Esophagus muscularis mucosa (tissue), 4 donors: Measurements from ENCODE around the gene KCNJ6. TPM values are rescaled to one million over a fixed set of nuclear protein-coding genes. Genes with fewer than 3 reads are reported as not detected.

Source experiments
- DNase-seq: peaks from one replicate; pipeline ENCODE4 v3.0.0-alpha.2; 2017; ENCODE audit errors: extremely low spot score
- H3K27ac ChIP-seq, 4 donors: fragments of 200-600 bp; sonication (generic); replicated peaks in 1 of 4; 1 replicate in 3 of 4; 2 replicates in 1 of 4; pipeline ENCODE4 v1.5.1; 2016 to 2019; ENCODE audit warnings: mild to moderate bottlenecking in 1 of 4
- H3K27me3 ChIP-seq, 4 donors: fragments of 200-600 bp; sonication (generic); one replicate each; pipeline versions ENCODE4 v1.5.1 to v1.6.0; 2016 to 2019
- H3K36me3 ChIP-seq, 4 donors: fragments of 200-600 bp; sonication (generic); one replicate each; pipeline ENCODE4 v1.5.1; 2016 to 2019
- H3K4me1 ChIP-seq, 4 donors: fragments of 200-600 bp; sonication (generic); one replicate each; pipeline ENCODE4 v1.5.1; 2016 to 2019
- H3K4me3 ChIP-seq, 4 donors: fragments of 200-600 bp; sonication (generic); 1 replicate in 2 of 4; 2 replicates in 2 of 4; pipeline ENCODE4 v1.5.1; 2016 to 2019; ENCODE audit warnings: mild to moderate bottlenecking in 4 of 4, moderate library complexity in 1 of 4
- H3K9me3 ChIP-seq, 4 donors: fragments of 200-600 bp; sonication (generic); 1 replicate in 3 of 4; 2 replicates in 1 of 4; pipeline ENCODE4 v1.5.1; 2016 to 2019
- CTCF ChIP-seq, 3 experiments: fragments of 200-600 bp in 2 of 3; fragments of 450-650 bp in 1 of 3; sonication (generic) in 2 of 3; IDR thresholded peaks; one replicate each; pipeline ENCODE4 v1.5.1; 2017 to 2019; ENCODE audit warnings: antibody characterized with exemption in 3 of 3, mild to moderate bottlenecking in 2 of 3, moderate library complexity in 1 of 3
- EP300 ChIP-seq: sonication (generic); formaldehyde crosslinking; IDR thresholded peaks from one replicate; pipeline ENCODE4 v1.6.1; 2017; ENCODE audit warnings: antibody characterized with exemption
- POLR2A ChIP-seq: fragments of 450-650 bp; IDR thresholded peaks from one replicate; pipeline ENCODE4 v1.6.1; 2017; ENCODE audit warnings: antibody characterized with exemption, moderate library complexity, mild to moderate bottlenecking, low read depth
- POLR2AphosphoS5 ChIP-seq, 2 donors: sonication (generic); formaldehyde crosslinking; IDR thresholded peaks; one replicate each; pipeline ENCODE4 v1.6.1; 2017; ENCODE audit warnings: antibody characterized with exemption in 2 of 2
- WGBS: methylation state at CpG from one replicate; pipeline ENCODE4 v1.1.5; 2018; 5-methylcytosine and 5-hydroxymethylcytosine counted together
- intact Hi-C: fragments of 100-400 bp; cut with DNase I; formaldehyde crosslinking; loops from one replicate; pipeline ENCODE4 v1.15.1; 2023
- total RNA-seq, 4 donors: library from RNA; depleted of rRNA; stranded (reverse); fragments of >200 nt; gene quantifications; one replicate each; pipeline versions ENCODE4 v1.1.0 to v1.2.1, GENCODE V29; 2016

KCNJ6 gene
- total RNA-seq, 4 donors from 2014 or later = under 0.01 TPM; not detected in 2

GRCh38 chr21:37563641-37564340, 352.5 kb downstream of the KCNJ6 start:
- H3K36me3 ChIP-seq = no peaks in the 10 kb centered on the region
- WGBS = no CpG with 5 or more reads among the region's 67 CpGs
- peaks cover 11 to 24% (median 20%) of the 10 kb centered on the region in 4 donors for H3K4me1 ChIP-seq
- no peaks in the 10 kb centered on the region for H3K9me3 ChIP-seq
- peak overlapping the region; percentile 67 to 85 (median 73) for H3K4me3 ChIP-seq
- intact Hi-C loops = loop anchor here (5.0 kb wide), 1 partner anchor 296 kb away; the partner anchor contains the start of gene VPS26C
- DNase-seq = peak; percentile 97
- no peaks in the 10 kb centered on the region for H3K27me3 ChIP-seq
- peak overlapping the region; percentile 86 to 95 (median 89) for H3K27ac ChIP-seq
- TF ChIP-seq CTCF (IDR thresholded peaks at IDR 0.05) (peak; percentile 53 to 58 (median 56)), EP300 (no peak), POLR2A (peak; percentile 51), POLR2AphosphoS5 (IDR thresholded peaks at IDR 0.05) (peak; percentile 84 to 89)

GRCh38 chr21:37562920-37563640, 353.2 kb downstream of the KCNJ6 start:
- H3K4me1 ChIP-seq = peaks cover 11 to 24% (median 20%) of the 10 kb centered on the region in 4 donors
- intact Hi-C loops = loop anchor here (5.0 kb wide), 1 partner anchor 296 kb away; the partner anchor contains the start of gene VPS26C
- H3K36me3 ChIP-seq = no peaks in the 10 kb centered on the region
- TF ChIP-seq POLR2A (no peak), POLR2AphosphoS5 (IDR thresholded peaks at IDR 0.05) (no peak), EP300 (no peak), CTCF (IDR thresholded peaks at IDR 0.05) (no peak)
- no peaks in the 10 kb centered on the region for H3K27me3 ChIP-seq
- peak; percentile 90 for DNase-seq
- H3K4me3 ChIP-seq = peak overlapping the region; percentile 67 to 85 (median 73)
- no peaks in the 10 kb centered on the region for H3K9me3 ChIP-seq
- 58% methylated on average over 8 of the region's 22 CpGs for WGBS
- peak overlapping the region; percentile 86 to 95 (median 89) for H3K27ac ChIP-seq

- intact Hi-C loops = loop anchor here (5.0 kb wide), 1 partner anchor 295 kb away; the partner anchor contains the start of gene VPS26C
- Histone ChIP-seq H3K4me3 (no peak overlapping the region), H3K36me3 (no peaks in the 10 kb centered on the region), H3K9me3 (no peaks in the 10 kb centered on the region), H3K27ac (no peak overlapping the region), H3K27me3 (no peaks in the 10 kb centered on the region), H3K4me1 (peaks cover 11 to 24% (median 20%) of the 10 kb centered on the region in 4 donors)
- 90% methylated on average over 11 of the region's 11 CpGs for WGBS
- TF ChIP-seq CTCF (IDR thresholded peaks at IDR 0.05) (no peak), POLR2AphosphoS5 (IDR thresholded peaks at IDR 0.05) (no peak), POLR2A (no peak), EP300 (no peak)
- DNase-seq = peak; percentile 68
Measured at GRCh38 chr21:37561941-37562919, 354.0 kb downstream of the KCNJ6 start.

- WGBS = 94% methylated on average over 6 of the region's 7 CpGs
- no peak for TF ChIP-seq POLR2A
- no peak for TF ChIP-seq CTCF (IDR thresholded peaks at IDR 0.05)
- no peak for TF ChIP-seq POLR2AphosphoS5 (IDR thresholded peaks at IDR 0.05)
- no peak for TF ChIP-seq EP300
- Histone ChIP-seq H3K36me3 (no peaks in the 10 kb centered on the region), H3K27me3 (no peaks in the 10 kb centered on the region), H3K27ac (no peak overlapping the region), H3K4me1 (peaks cover 11 to 24% (median 20%) of the 10 kb centered on the region in 4 donors), H3K9me3 (no peaks in the 10 kb centered on the region), H3K4me3 (no peak overlapping the region)
- intact Hi-C loops = loop anchor here (5.0 kb wide), 1 partner anchor 294 kb away; the partner anchor contains the start of gene VPS26C
- DNase-seq = peak; percentile 90
Measured at GRCh38 chr21:37561506-37561905, 354.8 kb downstream of the KCNJ6 start.
